ENCODE results near the gene FGFRL1. TPM values are rescaled to one million over a fixed set of nuclear protein-coding genes. Genes with fewer than 3 reads are reported as not detected.

Gene FGFRL1
- polyA plus RNA-seq, 2 of the 4 experiments (the other 2 are of a cell fraction): 4.7 to 11.2 TPM

DNA sequence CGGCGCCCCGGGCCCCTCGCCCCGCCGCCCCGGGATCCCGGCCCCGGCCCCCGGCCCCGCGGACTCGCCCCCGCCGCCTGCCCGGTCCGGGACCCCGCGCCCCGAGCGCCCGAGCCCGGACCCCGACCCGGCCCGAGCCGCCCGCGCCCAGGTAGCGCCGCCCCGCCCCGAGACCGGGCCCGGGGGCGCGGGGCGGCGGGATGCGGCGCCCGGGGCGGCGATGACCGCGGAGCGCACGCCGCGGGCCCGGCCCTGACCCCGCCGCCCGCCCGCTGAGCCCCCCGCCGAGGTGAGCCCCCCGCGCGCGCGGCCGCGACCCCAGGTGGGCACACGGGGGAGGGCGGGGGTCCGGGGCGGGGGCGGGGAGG, 224 bp downstream of the FGFRL1 start:
- no peak for FAIRE-seq
- Histone ChIP-seq H3K4me2 (peak overlapping the region; percentile 95), H3K4me3 (peak overlapping the region; percentile 73), H3K9me3 (no peaks in the 10 kb centered on the region), H3K4me1 (peaks cover 9% of the 10 kb centered on the region), H3K27ac (peak overlapping the region; percentile 70 to 94)
- ChIA-PET CTCF (no interaction called here), POLR2A (no interaction called here)
- TF ChIP-seq, protein P1, sequence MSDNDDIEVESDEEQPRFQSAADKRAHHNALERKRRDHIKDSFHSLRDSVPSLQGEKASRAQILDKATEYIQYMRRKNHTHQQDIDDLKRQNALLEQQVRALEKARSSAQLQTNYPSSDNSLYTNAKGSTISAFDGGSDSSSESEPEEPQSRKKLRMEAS (IDR thresholded peaks at IDR 0.05): no peak
- TF ChIP-seq, protein P2, sequence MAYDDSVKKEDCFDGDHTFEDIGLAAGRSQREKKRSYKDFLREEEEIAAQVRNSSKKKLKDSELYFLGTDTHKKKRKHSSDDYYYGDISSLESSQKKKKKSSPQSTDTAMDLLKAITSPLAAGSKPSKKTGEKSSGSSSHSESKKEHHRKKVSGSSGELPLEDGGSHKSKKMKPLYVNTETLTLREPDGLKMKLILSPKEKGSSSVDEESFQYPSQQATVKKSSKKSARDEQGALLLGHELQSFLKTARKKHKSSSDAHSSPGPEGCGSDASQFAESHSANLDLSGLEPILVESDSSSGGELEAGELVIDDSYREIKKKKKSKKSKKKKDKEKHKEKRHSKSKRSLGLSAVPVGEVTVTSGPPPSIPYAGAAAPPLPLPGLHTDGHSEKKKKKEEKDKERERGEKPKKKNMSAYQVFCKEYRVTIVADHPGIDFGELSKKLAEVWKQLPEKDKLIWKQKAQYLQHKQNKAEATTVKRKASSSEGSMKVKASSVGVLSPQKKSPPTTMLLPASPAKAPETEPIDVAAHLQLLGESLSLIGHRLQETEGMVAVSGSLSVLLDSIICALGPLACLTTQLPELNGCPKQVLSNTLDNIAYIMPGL (CRISPR knock-in tag; IDR thresholded peaks at IDR 0.05; ENCODE audit: borderline replicate concordance): no peak
- TF ChIP-seq CEBPB (IDR thresholded peaks at IDR 0.05) (no peak), ZC3H11A (IDR thresholded peaks at IDR 0.05) (no peak), TP53 (CRISPR knock-in tag; IDR thresholded peaks at IDR 0.05) (no peak), POLR2AphosphoS2 (conservative IDR thresholded peaks at IDR 0.05; ENCODE audit: low read length) (no peak), PHF8 (IDR thresholded peaks at IDR 0.05; ENCODE audit: borderline replicate concordance, low read depth) (no peak), HOXA7 (CRISPR knock-in tag; IDR thresholded peaks at IDR 0.05) (no peak), MYC (IDR thresholded peaks at IDR 0.05; ENCODE audit: borderline replicate concordance, low read length) (no peak), RCOR1 (IDR thresholded peaks at IDR 0.05; ENCODE audit: low read depth, low read length) (no peak), CHD4 (IDR thresholded peaks at IDR 0.05; ENCODE audit: borderline replicate concordance) (no peak)
- DNase-seq (ENCODE audit: low read depth in 1 of 2, low spot score in 1 of 2): no peak
- WGBS (ENCODE audit: missing lambda C conversion rate): no CpG with 5 or more reads among the region's 69 CpGs
- no peak for ATAC-seq

DNA sequence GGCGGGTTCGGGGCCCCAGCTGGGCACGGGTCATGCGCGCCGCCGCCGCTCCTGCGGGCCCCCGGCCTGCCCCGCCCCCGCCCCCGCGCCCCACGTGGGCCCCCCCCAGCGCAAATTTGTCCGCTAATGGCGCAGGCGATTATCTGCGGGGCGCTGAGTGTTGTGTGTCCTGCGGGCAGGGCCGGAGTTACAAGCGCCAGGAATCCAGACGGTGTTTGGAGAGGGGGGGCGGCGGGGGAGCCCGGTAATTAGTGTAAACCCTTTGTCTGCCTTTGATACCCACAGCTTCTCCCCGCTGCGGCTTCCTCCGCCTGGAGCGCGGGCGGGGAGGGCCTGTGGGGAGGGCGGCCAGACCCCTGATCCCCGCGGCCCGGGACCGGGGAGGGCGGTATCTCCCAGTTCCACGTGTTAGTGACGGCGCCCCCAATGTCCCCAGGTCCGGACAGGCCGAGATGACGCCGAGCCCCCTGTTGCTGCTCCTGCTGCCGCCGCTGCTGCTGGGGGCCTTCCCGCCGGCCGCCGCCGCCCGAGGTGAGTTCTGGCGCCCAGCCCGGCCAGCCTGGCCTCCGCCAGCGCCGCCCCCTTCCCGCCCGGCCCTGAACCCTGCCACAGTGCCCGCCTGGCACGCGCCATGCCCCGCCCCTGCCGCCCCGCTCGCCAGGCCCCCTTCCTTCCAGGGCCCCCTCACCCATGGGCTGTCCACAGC, 761 bp downstream of the FGFRL1 start:
- Histone ChIP-seq H3K4me1 (peaks cover 9% of the 10 kb centered on the region), H3K27ac (peak overlapping the region; percentile 70 to 94), H3K4me2 (peak overlapping the region; percentile 95), H3K9me3 (no peaks in the 10 kb centered on the region), H3K4me3 (peak overlapping the region; percentile 73)
- POLR2A ChIA-PET: no interaction called here
- FAIRE-seq (no peak), ATAC-seq (peak in 1 of 2 experiments; percentile 12; a peak in 3 of 6 replicates), DNase-seq (ENCODE audit: low read depth in 1 of 2, low spot score in 1 of 2) (peak in 1 of 2 experiments; percentile 37)
- 15% methylated on average over 4 of the region's 69 CpGs for WGBS (ENCODE audit: missing lambda C conversion rate)
- TF ChIP-seq, protein P3, sequence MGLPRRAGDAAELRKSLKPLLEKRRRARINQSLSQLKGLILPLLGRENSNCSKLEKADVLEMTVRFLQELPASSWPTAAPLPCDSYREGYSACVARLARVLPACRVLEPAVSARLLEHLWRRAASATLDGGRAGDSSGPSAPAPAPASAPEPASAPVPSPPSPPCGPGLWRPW (IDR thresholded peaks at IDR 0.05): no peak
- no peak for TF ChIP-seq RNF2 (IDR thresholded peaks at IDR 0.05; ENCODE audit: borderline replicate concordance, low read depth)
- no peak for TF ChIP-seq EHF (CRISPR knock-in tag; IDR thresholded peaks at IDR 0.05)
- TF ChIP-seq FOSB (CRISPR knock-in tag; IDR thresholded peaks at IDR 0.05): no peak
- TF ChIP-seq, protein P4, sequence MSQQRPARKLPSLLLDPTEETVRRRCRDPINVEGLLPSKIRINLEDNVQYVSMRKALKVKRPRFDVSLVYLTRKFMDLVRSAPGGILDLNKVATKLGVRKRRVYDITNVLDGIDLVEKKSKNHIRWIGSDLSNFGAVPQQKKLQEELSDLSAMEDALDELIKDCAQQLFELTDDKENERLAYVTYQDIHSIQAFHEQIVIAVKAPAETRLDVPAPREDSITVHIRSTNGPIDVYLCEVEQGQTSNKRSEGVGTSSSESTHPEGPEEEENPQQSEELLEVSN (IDR thresholded peaks at IDR 0.05; ENCODE audit: borderline replicate concordance, low read depth): peak; percentile 31; the same call in 1 of the 2 replicates
- TF ChIP-seq, protein P1 (IDR thresholded peaks at IDR 0.05): peak; percentile 34; the same call in 1 of the 2 replicates
- no peak for TF ChIP-seq KDM1A (IDR thresholded peaks at IDR 0.05; ENCODE audit: low read depth)
- no peak for TF ChIP-seq TP53 (CRISPR knock-in tag; IDR thresholded peaks at IDR 0.05)
- no peak for TF ChIP-seq ZC3H11A (IDR thresholded peaks at IDR 0.05)
- CTCF ChIA-PET: no interaction called here

DNA sequence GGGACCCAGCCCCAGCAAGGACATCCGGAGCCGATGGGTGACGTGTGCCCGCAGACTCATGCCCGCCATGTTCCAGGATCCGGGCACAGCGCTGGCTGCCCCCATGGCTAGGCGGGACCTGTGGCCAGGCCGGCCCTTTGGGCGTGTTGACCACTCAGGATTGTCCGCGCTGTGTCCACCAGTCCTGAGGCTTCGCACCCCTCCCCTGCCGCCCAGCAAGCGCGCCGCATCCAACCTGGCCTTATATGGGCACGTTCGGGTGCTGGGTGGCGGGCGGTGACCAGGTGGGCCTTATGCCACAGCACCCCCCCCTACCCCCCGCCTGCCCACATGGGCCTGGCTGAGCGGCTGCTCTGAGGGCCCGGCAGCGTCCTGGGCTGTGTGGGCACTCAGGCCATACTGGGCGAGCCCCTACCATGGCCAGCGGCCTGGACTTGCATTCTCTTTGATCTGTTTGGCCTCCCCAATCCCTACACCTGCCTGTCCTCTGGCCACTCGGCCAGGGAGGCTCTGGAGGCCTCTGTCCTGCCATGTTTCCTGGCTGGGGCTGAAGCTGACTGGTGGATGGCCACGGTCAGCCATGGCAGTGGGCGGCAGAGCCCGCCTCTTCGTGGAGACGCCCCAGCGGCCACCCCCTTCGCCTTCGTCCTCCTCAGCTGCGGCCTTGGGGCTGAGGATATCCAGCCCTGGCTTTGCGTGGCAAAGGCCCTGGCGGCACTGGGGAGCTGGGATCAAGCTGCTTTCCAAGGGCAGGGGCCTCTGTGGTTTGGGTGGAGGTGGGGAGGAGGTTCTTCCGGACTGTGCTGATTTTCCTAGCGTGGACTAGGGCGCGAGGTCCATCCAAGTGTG, 2.0 kb downstream of the FGFRL1 start:
- POLR2A ChIA-PET: no interaction called here

More for the DNA sequence above, 2.0 kb downstream of the FGFRL1 start:
- H3K4me2 ChIP-seq: no peak overlapping the region
- no peak overlapping the region for H3K27ac ChIP-seq
- DNase-seq (ENCODE audit: low read depth in 1 of 2, low spot score in 1 of 2) (no peak), ATAC-seq (no peak), FAIRE-seq (no peak)
- TF ChIP-seq CHD2 (IDR thresholded peaks at IDR 0.05; ENCODE audit: low read length, partially characterized antibody) (no peak), RARB (CRISPR knock-in tag; IDR thresholded peaks at IDR 0.05) (no peak), CBX2 (IDR thresholded peaks at IDR 0.05; ENCODE audit: borderline replicate concordance, low read depth) (no peak), ZC3H11A (IDR thresholded peaks at IDR 0.05) (no peak), RFX5 (IDR thresholded peaks at IDR 0.05) (no peak)
- TF ChIP-seq, protein P3 (IDR thresholded peaks at IDR 0.05): no peak
- TF ChIP-seq, protein P5, sequence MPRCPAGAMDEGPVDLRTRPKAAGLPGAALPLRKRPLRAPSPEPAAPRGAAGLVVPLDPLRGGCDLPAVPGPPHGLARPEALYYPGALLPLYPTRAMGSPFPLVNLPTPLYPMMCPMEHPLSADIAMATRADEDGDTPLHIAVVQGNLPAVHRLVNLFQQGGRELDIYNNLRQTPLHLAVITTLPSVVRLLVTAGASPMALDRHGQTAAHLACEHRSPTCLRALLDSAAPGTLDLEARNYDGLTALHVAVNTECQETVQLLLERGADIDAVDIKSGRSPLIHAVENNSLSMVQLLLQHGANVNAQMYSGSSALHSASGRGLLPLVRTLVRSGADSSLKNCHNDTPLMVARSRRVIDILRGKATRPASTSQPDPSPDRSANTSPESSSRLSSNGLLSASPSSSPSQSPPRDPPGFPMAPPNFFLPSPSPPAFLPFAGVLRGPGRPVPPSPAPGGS (IDR thresholded peaks at IDR 0.05): no peak
- H3K9me3 ChIP-seq: no peaks in the 10 kb centered on the region
- H3K4me3 ChIP-seq: no peak overlapping the region
- peaks cover 9% of the 10 kb centered on the region for H3K4me1 ChIP-seq
- WGBS (ENCODE audit: missing lambda C conversion rate): 97% methylated on average over 9 of the region's 43 CpGs
- CTCF ChIA-PET: no interaction called here
